Loucy (cell line): ENCODE results near the gene APC.

Experiments
- CTCF ChIP-seq: fragments of 200-600 bp; sonication (generic); conservative IDR thresholded peaks from 2 replicates; pipeline ENCODE4 v1.5.1; 2014; ENCODE audit warnings: mild to moderate bottlenecking, antibody characterized with exemption, low read length
- EZH2phosphoT487 ChIP-seq: fragments of 200-600 bp; IDR thresholded peaks from 2 replicates; pipeline ENCODE4 v1.6.1; 2018; ENCODE audit warnings: antibody characterized with exemption, mild to moderate bottlenecking, moderate library complexity, borderline replicate concordance

- TF ChIP-seq CTCF (no peak), EZH2phosphoT487 (no peak)
Measured at GRCh38 chr5:112895682-112896081, 158.0 kb downstream of the APC start.
